HepG2 (cell line): ENCODE measurements around the gene CCDC17. TPM values are rescaled to one million over a fixed set of nuclear protein-coding genes. Genes with fewer than 3 reads are reported as not detected.

Experiments used
- ADNP ChIP-seq: sonication (generic); formaldehyde crosslinking; IDR thresholded peaks from 2 replicates; pipeline ENCODE4 v1.4.0; 2020; ENCODE audit warnings: missing genetic modification reagents
- ASH2L ChIP-seq: fragments of 300-600, 200-600 bp; sonication (generic); IDR thresholded peaks from 2 replicates; pipeline ENCODE4 v1.7.0; 2017; ENCODE audit warnings: low read depth, mild to moderate bottlenecking, moderate library complexity, mixed read lengths, low read length; ENCODE audit not compliant: insufficient read length
- CHD4 ChIP-seq: fragments of 200-600 bp; sonication (generic); IDR thresholded peaks from 2 replicates; pipeline ENCODE4 v1.7.0; 2017; ENCODE audit warnings: mild to moderate bottlenecking, low read length, borderline replicate concordance
- ESRRA ChIP-seq: sonication (generic); formaldehyde crosslinking; IDR thresholded peaks from 2 replicates; pipeline ENCODE4 v1.5.1; 2020; ENCODE audit warnings: mild to moderate bottlenecking, low read depth, missing genetic modification reagents
- FOXK1 ChIP-seq: sonication (generic); formaldehyde crosslinking; IDR thresholded peaks from 2 replicates; pipeline ENCODE4 v1.4.0; 2020; ENCODE audit warnings: low read depth, missing genetic modification reagents, borderline replicate concordance
- HOMEZ ChIP-seq: IDR thresholded peaks from 2 replicates; pipeline ENCODE4 v1.6.1; 2016; ENCODE audit warnings: low read depth
- HOXA5 ChIP-seq: sonication (generic); formaldehyde crosslinking; IDR thresholded peaks from 2 replicates; pipeline ENCODE4 v1.4.0; 2020; ENCODE audit warnings: missing genetic modification reagents
- IRF1 ChIP-seq: sonication (generic); formaldehyde crosslinking; IDR thresholded peaks from 2 replicates; pipeline ENCODE4 v1.4.0; 2020; ENCODE audit warnings: low read depth, mild to moderate bottlenecking, missing genetic modification reagents
- KAT7 ChIP-seq: IDR thresholded peaks from 2 replicates; pipeline ENCODE4 v1.6.1; 2018; ENCODE audit warnings: borderline replicate concordance, missing compliant biosample characterization
- MED1 ChIP-seq: sonication (generic); formaldehyde crosslinking; IDR thresholded peaks from 2 replicates; pipeline ENCODE4 v1.4.0; 2020; ENCODE audit warnings: missing genetic modification reagents
- MLXIP ChIP-seq: sonication (generic); formaldehyde crosslinking; IDR thresholded peaks from 2 replicates; pipeline ENCODE4 v1.9.0; 2021; ENCODE audit warnings: missing genetic modification reagents, borderline replicate concordance
- NAIF1 ChIP-seq: sonication (generic); formaldehyde crosslinking; IDR thresholded peaks from 2 replicates; pipeline ENCODE4 v1.5.0; 2020; ENCODE audit warnings: mild to moderate bottlenecking, missing genetic modification reagents, borderline replicate concordance
- POLR2A ChIP-seq, 2 experiments: IDR thresholded peaks; 2 replicates each; pipeline ENCODE4 v1.6.1; 2011; ENCODE audit warnings: low read depth in 2 of 2, low read length in 2 of 2, mild to moderate bottlenecking in 1 of 2, moderate library complexity in 1 of 2; ENCODE audit not compliant: insufficient read depth in 1 of 2
- REL ChIP-seq: sonication (generic); formaldehyde crosslinking; conservative IDR thresholded peaks from 2 replicates; pipeline ENCODE4 v1.8.0; 2022; ENCODE audit warnings: mild to moderate bottlenecking, missing genetic modification reagents, moderate library complexity
- RFX5 ChIP-seq: IDR thresholded peaks from 2 replicates; pipeline ENCODE4 v1.6.1; 2011; ENCODE audit warnings: low read depth, low read length, improper control_type of control experiment
- RFXANK ChIP-seq: IDR thresholded peaks from 2 replicates; pipeline ENCODE4 v1.6.1; 2016
- SKI ChIP-seq: fragments of 450-650 bp; IDR thresholded peaks from one replicate; pipeline ENCODE4 v1.6.1; 2018; ENCODE audit warnings: mild to moderate bottlenecking; ENCODE audit not compliant: partially characterized antibody
- SRF ChIP-seq: IDR thresholded peaks from 2 replicates; pipeline ENCODE4 v1.6.1; 2011; ENCODE audit warnings: mild to moderate bottlenecking, low read depth, low read length, moderate library complexity
- TERF1 ChIP-seq: sonication (generic); formaldehyde crosslinking; IDR thresholded peaks from 2 replicates; pipeline ENCODE4 v1.8.0; 2022; ENCODE audit warnings: mild to moderate bottlenecking, missing genetic modification reagents, moderate library complexity
- YEATS4 ChIP-seq: sonication (generic); formaldehyde crosslinking; IDR thresholded peaks from 2 replicates; pipeline ENCODE4 v1.4.0; 2020; ENCODE audit warnings: missing genetic modification reagents, borderline replicate concordance
- ZNF260 ChIP-seq: sonication (generic); formaldehyde crosslinking; IDR thresholded peaks from 2 replicates; pipeline ENCODE4 v1.4.0; 2020; ENCODE audit warnings: missing genetic modification reagents, low read depth, mild to moderate bottlenecking, borderline replicate concordance
- ZNF567 ChIP-seq: sonication (generic); formaldehyde crosslinking; IDR thresholded peaks from 2 replicates; pipeline ENCODE4 v1.8.1; 2023; ENCODE audit warnings: mild to moderate bottlenecking, missing genetic modification reagents, borderline replicate concordance
- ZNF777 ChIP-seq: sonication (generic); formaldehyde crosslinking; IDR thresholded peaks from 2 replicates; pipeline ENCODE4 v1.4.0; 2020; ENCODE audit warnings: missing genetic modification reagents
- polyA plus RNA-seq, 8 experiments: library from polyadenylated mRNA; depleted of rRNA in 3 of 8; stranded (reverse) in 7 of 8; unstranded in 1 of 8; fragments of >200 nt; fragmentation: Illumina TruSeq in 4 of 8; extraction: Trizol in 4 of 8; gene quantifications; 2 replicates each; pipeline versions ENCODE4 v1.2.1 to v1.2.3, GENCODE V29; 2011 to 2016; ENCODE audit warnings: low read depth in 4 of 8, missing spikeins in 1 of 8, mixed read lengths in 1 of 8; ENCODE audit not compliant: insufficient read depth in 1 of 8
- total RNA-seq, 5 experiments: library from RNA; depleted of rRNA; stranded (reverse); fragments of >200 nt; fragmentation: Illumina TruSeq; extraction: Trizol; gene quantifications; 2 replicates each; pipeline ENCODE4 v1.2.3, GENCODE V29; 2016; ENCODE audit warnings: low read depth in 1 of 5

The CCDC17 gene
- total and polyA plus RNA-seq, 2 of the 13 experiments (the other 11 are each of a cell fraction or from before 2014, with no cell fraction given): 1.5 to 3.3 TPM

GRCh38 chr1:45583666-45584350, 40.0 kb downstream of the CCDC17 start, which contains the start of gene NASP (continued):
- TF ChIP-seq ASH2L (peak; percentile 92), RFXANK (CRISPR knock-in tag) (peak; percentile 98), IRF1 (CRISPR knock-in tag) (peak; percentile 52; the same call in 1 of the 2 replicates), ZNF777 (CRISPR knock-in tag) (peak; percentile 79), SRF (no peak), ZNF260 (no peak), TERF1 (0 out of 2 replicates have a peak, but pooled peaks have one; percentile 47), FOXK1 (peak; percentile 27; the same call in 1 of the 2 replicates), MLXIP (CRISPR knock-in tag) (no peak), KAT7 (CRISPR knock-in tag) (no peak), NAIF1 (CRISPR knock-in tag) (no peak; the same call in 1 of the 2 replicates), MED1 (CRISPR knock-in tag) (peak; percentile 35), ADNP (CRISPR knock-in tag) (no peak), REL (CRISPR knock-in tag) (peak; percentile 84), CHD4 (no peak), ZNF567 (CRISPR knock-in tag) (no peak), YEATS4 (CRISPR knock-in tag) (peak; percentile 58), SKI (no peak), HOXA5 (no peak; the same call in 1 of the 2 replicates), RFX5 (no peak; the same call in 1 of the 2 replicates), POLR2A (IDR thresholded peaks at IDR 0.05; ENCODE audit: insufficient read depth in 1 of 2, low read depth in 2 of 2, low read length in 2 of 2) (peak; percentile 95 to 99), HOMEZ (CRISPR knock-in tag) (no peak), ESRRA (no peak)
